Lower leg skin (tissue), 3 donors: Measurements from ENCODE around the gene CPHXL2.

ENCODE experiments used
- CTCF ChIP-seq, 3 donors: fragments of 450-650 bp; IDR thresholded peaks; one replicate each; pipeline ENCODE4 v1.5.1; 2016; ENCODE audit warnings: antibody characterized with exemption in 3 of 3, mild to moderate bottlenecking in 3 of 3, moderate library complexity in 2 of 3
- POLR2A ChIP-seq, 2 donors: fragments of 450-650 bp; IDR thresholded peaks; one replicate each; pipeline ENCODE4 v1.6.1; 2016 to 2017; ENCODE audit warnings: antibody characterized with exemption in 2 of 2, mild to moderate bottlenecking in 1 of 2, moderate library complexity in 1 of 2

DNA sequence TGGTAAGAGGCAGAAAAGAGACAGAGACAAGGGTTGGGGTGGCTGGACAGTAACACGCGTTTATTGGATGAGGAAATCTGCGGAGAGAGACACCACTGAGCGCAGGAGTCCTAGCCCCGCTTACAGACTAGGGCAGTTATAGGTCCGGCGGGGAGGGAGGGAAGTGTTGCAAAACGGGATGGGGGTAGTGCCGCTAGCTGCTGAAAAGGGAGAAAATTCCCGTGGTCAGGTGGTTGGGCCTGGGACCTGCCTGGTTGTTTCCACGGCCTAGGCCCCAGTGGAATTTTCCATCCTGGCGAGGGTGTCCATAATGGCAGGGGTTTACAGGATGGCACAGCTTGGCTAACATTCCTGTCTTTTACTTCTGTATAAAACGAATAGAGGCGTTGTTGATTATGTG is 5.5 kb upstream of the CPHXL2 start:
- TF ChIP-seq CTCF (IDR thresholded peaks at IDR 0.05) (no peak), POLR2A (IDR thresholded peaks at IDR 0.05) (no peak)
